ENCODE measurements around the gene DCAF4L1.

DNA sequence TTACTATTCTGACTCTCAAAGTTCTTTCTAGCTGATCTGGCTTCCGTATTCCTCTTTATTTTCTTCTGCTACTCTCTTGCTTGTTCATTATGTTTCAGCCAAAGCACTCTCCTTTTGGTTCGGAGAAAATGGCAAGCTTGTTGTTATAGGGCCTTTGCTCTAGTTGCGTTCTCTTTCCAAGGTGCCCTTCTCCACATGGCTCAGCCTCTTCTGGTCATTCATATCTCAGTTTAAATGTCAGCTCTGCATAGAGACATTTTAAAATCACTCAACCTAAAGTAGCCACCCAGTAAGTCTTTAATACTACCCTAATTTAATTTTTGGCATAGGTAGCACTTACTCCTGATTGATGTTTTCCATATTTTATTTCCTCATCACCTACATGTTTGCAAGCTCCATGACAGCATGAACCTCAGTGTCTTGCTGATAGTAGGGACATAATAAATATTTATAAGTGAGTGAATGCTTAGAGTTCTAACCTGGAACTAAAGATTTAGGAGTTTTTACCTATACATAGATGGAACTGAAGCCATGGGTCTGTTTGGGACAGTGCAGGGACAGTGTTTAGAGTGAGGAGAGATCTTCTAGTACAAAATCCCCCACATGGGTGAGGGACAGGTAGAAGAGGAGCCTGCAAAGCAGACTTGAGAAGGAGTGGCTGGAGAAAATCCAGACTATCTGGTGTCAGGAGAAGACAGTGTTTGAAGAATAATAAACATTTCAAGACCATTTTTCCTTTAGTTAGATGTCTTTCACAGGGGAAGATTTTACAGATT is 26.6 kb downstream of the DCAF4L1 start:
- TF ChIP-seq, protein P1, sequence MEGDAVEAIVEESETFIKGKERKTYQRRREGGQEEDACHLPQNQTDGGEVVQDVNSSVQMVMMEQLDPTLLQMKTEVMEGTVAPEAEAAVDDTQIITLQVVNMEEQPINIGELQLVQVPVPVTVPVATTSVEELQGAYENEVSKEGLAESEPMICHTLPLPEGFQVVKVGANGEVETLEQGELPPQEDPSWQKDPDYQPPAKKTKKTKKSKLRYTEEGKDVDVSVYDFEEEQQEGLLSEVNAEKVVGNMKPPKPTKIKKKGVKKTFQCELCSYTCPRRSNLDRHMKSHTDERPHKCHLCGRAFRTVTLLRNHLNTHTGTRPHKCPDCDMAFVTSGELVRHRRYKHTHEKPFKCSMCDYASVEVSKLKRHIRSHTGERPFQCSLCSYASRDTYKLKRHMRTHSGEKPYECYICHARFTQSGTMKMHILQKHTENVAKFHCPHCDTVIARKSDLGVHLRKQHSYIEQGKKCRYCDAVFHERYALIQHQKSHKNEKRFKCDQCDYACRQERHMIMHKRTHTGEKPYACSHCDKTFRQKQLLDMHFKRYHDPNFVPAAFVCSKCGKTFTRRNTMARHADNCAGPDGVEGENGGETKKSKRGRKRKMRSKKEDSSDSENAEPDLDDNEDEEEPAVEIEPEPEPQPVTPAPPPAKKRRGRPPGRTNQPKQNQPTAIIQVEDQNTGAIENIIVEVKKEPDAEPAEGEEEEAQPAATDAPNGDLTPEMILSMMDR (IDR thresholded peaks at IDR 0.05; ENCODE audit: borderline replicate concordance, extremely low read depth, low read length, poor library complexity, severe bottlenecking), result no peak
- TF ChIP-seq EZH2 (IDR thresholded peaks at IDR 0.05; ENCODE audit: borderline replicate concordance, low read depth, low read length, severe bottlenecking), result no peak

All from DND-41 (cell line).